H7 (cell line): ENCODE results near the gene TLCD3A. TPM values are rescaled to one million over a fixed set of nuclear protein-coding genes. Genes with fewer than 3 reads are reported as not detected.

Experiments
- DNase-seq: peaks from one replicate; pipeline ENCODE4 v3.0.0; 2012
- H3K27me3 ChIP-seq: 2 replicates; pipeline ENCODE4 v1.6.0; 2011; ENCODE audit warnings: mild to moderate bottlenecking, low read length; ENCODE audit not compliant: control insufficient read depth, insufficient read depth
- H3K36me3 ChIP-seq: replicated peaks from 2 replicates; pipeline ENCODE4 v1.5.1; 2011; ENCODE audit warnings: low read length; ENCODE audit not compliant: control insufficient read depth, insufficient read depth
- H3K4me3 ChIP-seq: 2 replicates; pipeline ENCODE4 v1.5.1; 2011; ENCODE audit warnings: low read depth, mild to moderate bottlenecking, control low read depth, low read length, moderate library complexity; ENCODE audit not compliant: insufficient read depth
- total RNA-seq: library from RNA; depleted of rRNA; stranded (reverse); fragments of >200 nt; shearing (Covaris generic); gene quantifications from 2 replicates; pipeline ENCODE4 v1.2.3, GENCODE V29; 2014

Gene TLCD3A
- total RNA-seq, 1 experiment from 2014 or later: 11.0 TPM

GRCh38 chr17:699345-699744, 33.1 kb upstream of the TLCD3A start:
- DNase-seq: no peak

DNA sequence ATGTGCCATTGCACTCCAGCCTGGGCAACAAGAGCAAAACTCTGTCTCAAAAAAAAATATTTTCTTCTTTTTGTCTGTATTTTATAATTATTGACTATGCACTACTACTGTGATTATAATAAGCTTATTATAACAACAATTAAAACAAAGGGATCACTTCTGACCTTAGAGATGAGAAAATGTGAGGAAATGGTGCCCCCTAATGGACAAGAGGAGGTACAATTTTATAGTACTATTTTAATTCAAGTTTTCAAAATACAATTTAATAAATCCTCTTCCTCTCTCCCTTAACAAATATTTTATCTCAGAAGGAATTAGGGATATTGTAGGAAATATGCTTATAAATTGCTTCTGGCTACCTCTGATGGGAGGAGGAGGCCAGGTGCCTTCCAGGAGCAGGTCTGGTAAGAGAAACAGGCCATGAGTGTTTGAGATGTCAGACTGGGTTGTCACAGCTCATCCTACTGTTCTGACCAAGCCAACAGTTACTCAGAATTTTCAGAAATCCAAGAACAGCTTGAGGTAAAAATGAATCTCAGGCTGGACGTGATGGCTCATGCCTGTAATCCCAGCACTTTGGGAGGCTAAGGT, 31.8 kb upstream of the TLCD3A start:
- Histone ChIP-seq H3K4me3 (no peak overlapping the region), H3K27me3 (no peaks in the 10 kb centered on the region), H3K36me3 (no peaks in the 10 kb centered on the region; the same call in 1 of the 2 replicates)
- peak; percentile 63 for DNase-seq

More at GRCh38 chr17:699345-699744, 33.1 kb upstream of the TLCD3A start:
- no peak overlapping the region for H3K4me3 ChIP-seq
- H3K27me3 ChIP-seq: no peaks in the 10 kb centered on the region
- no peaks in the 10 kb centered on the region for H3K36me3 ChIP-seq

DNA sequence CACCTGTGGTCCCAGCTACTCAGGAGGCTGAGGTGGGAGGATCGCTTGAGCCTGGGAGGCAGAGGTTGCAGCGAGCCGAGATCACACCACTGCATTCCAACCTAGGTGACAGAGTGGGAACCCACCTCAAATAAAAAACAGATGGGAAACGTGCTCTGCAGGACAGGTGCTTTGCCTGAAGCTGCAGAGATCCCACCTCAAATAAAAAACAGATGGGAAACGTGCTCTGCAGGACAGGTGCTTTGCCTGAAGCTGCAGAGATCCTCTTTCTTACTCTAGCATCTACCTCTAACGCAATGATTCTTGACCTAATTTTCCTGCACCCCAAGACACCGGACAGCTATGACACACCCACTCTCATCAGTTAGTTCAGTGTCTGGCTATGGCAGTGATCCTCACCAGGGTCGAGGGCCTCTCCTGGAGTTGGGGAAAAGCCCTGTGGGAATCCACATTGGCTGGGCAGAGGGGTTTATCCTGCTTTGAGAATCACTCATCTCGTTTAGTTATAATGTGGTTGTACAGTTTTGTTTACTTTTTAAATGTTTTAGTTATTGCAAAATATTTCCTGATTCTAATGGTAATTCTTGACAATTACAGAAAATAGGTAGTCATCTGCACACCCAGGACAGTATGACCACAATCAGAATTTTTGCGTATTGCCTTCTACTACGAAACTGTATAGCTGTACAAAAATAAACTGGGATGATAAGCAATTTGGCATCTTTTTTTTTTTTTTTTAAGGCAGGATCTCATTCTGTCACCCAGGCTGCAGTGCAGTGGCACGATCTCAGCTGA, 29.1 kb upstream of the TLCD3A start:
- Histone ChIP-seq H3K27me3 (no peaks in the 10 kb centered on the region), H3K4me3 (no peak overlapping the region), H3K36me3 (no peaks in the 10 kb centered on the region; the same call in 1 of the 2 replicates)
- DNase-seq: no peak

GRCh38 chr17:704111-704864, 28.1 kb upstream of the TLCD3A start:
- peaks cover 2% of the 10 kb centered on the region for H3K36me3 ChIP-seq
- no peaks in the 10 kb centered on the region for H3K27me3 ChIP-seq
- no peak for DNase-seq
- H3K4me3 ChIP-seq: no peak overlapping the region

GRCh38 chr17:705011-705410, 27.4 kb upstream of the TLCD3A start:
- no peak for DNase-seq
- H3K36me3 ChIP-seq: peaks cover 2% of the 10 kb centered on the region
- no peak overlapping the region for H3K4me3 ChIP-seq
- H3K27me3 ChIP-seq: no peaks in the 10 kb centered on the region

GRCh38 chr17:705863-706262, 26.5 kb upstream of the TLCD3A start:
- no peak overlapping the region for H3K4me3 ChIP-seq
- no peak for DNase-seq
- H3K27me3 ChIP-seq: no peaks in the 10 kb centered on the region
- H3K36me3 ChIP-seq: peaks cover 2% of the 10 kb centered on the region

DNA sequence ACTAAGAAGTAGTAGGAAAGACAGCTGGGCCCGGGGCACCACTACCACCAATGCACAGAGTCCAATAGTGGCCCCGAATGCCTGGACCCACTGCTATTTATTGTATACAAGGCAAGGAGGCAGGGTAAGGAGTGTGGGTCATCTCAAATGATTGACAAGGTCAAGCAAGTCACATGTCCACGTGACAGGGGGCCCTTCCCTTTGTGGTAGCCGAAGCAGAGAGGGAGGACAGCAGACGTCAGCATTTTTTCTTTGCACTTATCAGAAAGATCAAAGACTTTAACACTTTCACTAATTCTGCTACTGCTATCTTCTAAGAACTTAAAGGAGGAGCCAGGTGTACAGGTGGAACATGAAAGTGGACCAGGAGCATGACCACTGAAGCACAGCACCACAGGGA, 24.3 kb upstream of the TLCD3A start:
- Histone ChIP-seq H3K4me3 (no peak overlapping the region), H3K36me3 (peaks cover 2% of the 10 kb centered on the region), H3K27me3 (no peaks in the 10 kb centered on the region)
- no peak for DNase-seq

DNA sequence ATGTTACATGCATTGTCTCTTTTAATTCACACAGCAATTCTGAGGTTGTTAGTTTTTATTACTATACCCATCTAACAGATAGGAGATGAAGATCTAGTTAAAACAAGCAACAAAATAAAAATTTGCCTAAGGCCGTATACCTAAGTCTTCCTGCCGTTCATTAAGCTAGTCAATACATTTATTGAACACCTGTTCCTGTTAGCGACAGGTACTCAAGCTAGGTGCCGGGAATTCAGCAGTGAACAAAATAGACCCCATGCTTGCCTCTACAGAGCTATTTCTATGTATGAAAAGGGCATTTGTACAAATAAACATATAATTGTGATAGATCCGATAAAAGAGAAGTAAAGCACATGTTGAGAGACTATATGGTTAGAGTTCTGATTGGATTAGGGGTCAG, 14.3 kb upstream of the TLCD3A start:
- no peak for DNase-seq
- Histone ChIP-seq H3K27me3 (no peaks in the 10 kb centered on the region; the same call in 1 of the 2 replicates), H3K4me3 (no peak overlapping the region), H3K36me3 (no peaks in the 10 kb centered on the region)

DNA sequence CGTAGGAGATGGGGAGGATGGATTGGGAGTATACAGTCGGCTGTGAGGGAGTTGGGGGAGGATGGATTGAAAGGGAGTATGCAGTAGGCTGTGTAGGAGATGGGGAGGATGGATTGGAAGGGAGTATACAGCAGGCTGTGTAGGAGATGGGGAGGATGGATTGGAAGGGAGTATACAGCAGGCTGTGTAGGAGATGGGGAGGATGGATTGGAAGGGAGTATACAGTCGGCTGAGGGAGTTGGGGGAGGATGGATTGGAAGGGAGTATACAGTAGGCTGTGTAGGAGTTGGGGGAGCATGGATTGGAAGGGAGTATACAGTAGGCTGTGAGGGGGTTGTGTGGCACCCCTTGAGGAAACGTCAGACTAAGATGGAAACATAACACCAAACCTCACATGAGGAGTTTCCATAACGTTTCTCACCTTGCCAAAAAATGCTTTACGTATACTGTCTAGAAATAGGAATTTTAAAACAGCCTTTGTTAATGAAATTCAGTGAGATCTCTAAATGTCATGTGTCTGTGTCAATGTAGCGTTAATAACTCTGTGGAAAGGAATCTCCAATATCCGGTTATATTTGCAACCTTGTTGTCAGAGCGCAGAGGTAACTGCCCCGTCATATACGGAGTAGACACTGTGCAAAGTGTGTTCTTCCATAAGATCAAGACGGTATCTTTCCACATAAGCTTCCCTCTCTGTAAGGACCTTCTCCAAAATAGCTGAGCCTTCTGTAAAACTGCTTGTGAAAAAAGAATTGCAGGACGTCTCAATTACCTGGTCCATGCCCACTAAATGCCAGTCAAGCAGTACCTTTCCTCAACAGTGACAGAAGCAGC, 11.5 kb upstream of the TLCD3A start:
- H3K4me3 ChIP-seq: no peak overlapping the region
- H3K36me3 ChIP-seq: no peaks in the 10 kb centered on the region
- no peaks in the 10 kb centered on the region for H3K27me3 ChIP-seq
- DNase-seq: no peak

DNA sequence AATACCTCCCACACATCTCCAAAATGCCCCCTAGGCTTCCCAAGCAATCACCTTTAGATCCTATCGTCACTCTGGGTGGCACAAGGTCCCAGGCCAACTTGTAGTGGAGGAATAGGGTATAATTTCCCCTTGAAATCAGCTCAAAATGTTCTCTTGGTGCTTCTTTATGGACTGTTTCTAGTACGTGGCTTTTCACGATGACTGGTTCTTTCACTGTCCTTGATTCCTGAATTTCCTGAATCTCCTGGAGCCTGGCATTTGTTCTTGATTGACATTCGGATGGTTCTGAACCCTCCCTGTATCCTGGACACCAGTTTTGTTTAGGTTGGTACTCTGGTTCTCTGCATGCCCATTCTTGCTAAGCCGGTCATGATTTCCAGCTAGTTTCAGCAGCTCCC, 10.9 kb upstream of the TLCD3A start:
- Histone ChIP-seq H3K27me3 (no peaks in the 10 kb centered on the region), H3K4me3 (no peak overlapping the region), H3K36me3 (no peaks in the 10 kb centered on the region)
- DNase-seq: no peak

DNA sequence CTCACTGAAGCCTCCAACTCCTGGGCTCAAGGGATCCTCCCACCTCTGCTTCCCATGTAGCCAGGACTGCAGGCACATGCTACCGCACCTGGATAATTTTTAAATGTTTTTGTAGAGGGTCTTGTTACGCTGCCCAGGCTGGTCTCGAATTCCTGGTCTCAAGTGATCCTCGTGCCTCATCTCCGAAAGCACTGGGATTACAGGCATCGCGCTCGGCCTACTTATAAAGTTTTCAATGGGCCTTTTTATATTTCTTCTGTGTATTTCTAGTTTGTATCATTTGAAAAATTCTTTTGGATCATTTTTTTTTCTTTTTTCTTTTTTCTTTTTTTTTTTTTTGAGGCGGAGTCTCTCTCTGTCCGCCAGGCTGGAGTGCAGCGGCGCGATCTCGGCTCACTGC, 7.3 kb upstream of the TLCD3A start:
- DNase-seq: no peak
- no peak overlapping the region for H3K4me3 ChIP-seq
- H3K36me3 ChIP-seq: no peaks in the 10 kb centered on the region
- no peaks in the 10 kb centered on the region for H3K27me3 ChIP-seq

GRCh38 chr17:725746-726145, 6.7 kb upstream of the TLCD3A start:
- no peak overlapping the region for H3K4me3 ChIP-seq
- no peaks in the 10 kb centered on the region for H3K27me3 ChIP-seq
- no peak for DNase-seq
- no peaks in the 10 kb centered on the region for H3K36me3 ChIP-seq

- no peak overlapping the region for H3K4me3 ChIP-seq
- no peaks in the 10 kb centered on the region for H3K36me3 ChIP-seq
- no peaks in the 10 kb centered on the region for H3K27me3 ChIP-seq
- peak; percentile 59 for DNase-seq
Measured at GRCh38 chr17:726271-726919, 6.0 kb upstream of the TLCD3A start.

- Histone ChIP-seq H3K36me3 (no peaks in the 10 kb centered on the region), H3K27me3 (peaks cover 3% of the 10 kb centered on the region), H3K4me3 (no peak overlapping the region)
- DNase-seq: no peak
Measured at GRCh38 chr17:728911-729310, 3.5 kb upstream of the TLCD3A start.
